ENCODE data around the gene RAMP2.
A peak's percentile ranks its signal among the peaks of the same experiment; 100 is the strongest.

Gene RAMP2

DNA sequence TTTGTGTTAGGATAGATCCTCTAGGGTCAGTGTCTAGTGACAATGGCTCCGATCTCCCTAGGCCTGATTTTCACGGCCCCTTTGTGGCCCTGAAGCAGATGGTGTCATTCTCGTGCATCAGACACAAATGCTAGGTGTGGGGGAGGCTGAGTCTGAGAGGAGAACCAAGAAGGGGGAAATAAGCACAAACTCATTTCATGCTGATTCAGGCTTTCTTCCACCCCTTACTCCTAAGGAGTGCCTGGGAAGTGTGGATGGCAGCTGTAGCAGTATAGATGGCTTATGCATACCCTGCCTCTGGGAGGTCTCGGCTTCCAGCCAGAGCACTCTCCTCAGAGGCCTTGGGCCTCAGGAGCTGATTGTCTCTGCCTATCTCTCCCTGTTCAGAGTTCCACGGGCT lies 17.5 kb downstream of the RAMP2 start:
- H3K4me1 ChIP-seq (ENCODE audit: control extremely low read depth in 1 of 4, control insufficient read depth in 4 of 4, insufficient read depth in 4 of 4, low read length in 3 of 4), result peaks cover 0 to 26% (median 20%) of the 10 kb centered on the region in 4 experiments
- no peak overlapping the region for H3K4me3 ChIP-seq (ENCODE audit: control insufficient read depth in 1 of 7, extremely low read depth in 1 of 7, insufficient read depth in 4 of 7, low read depth in 2 of 7, low read length in 6 of 7)
- POLR2A ChIA-PET, result no interaction called here
- no peaks in the 10 kb centered on the region for H3K9me3 ChIP-seq (ENCODE audit: control extremely low read depth in 1 of 5, control insufficient read depth in 4 of 5, insufficient read depth in 2 of 5, low read depth in 1 of 5, low read length in 4 of 5)
- 97% methylated on average over 3 of the region's 5 CpGs for WGBS (ENCODE audit: insufficient coverage)
- no peak overlapping the region for H3K27ac ChIP-seq (ENCODE audit: insufficient read depth in 1 of 2, low read depth in 1 of 2, low read length in 2 of 2, poor library complexity in 1 of 2, severe bottlenecking in 2 of 2)
- CTCF ChIA-PET, result interaction anchor here (0.8 to 1.4 kb wide), 2 partner anchors 15 to 57 kb away, joined by 3 read pairs; no protein-coding TSS in a partner anchor
- H3K27me3 ChIP-seq (replicated peaks in 2 of 5; ENCODE audit: control insufficient read depth in 4 of 5, insufficient read depth in 5 of 5, low read length in 4 of 5), result peaks cover 0 to 43% (median 18%) of the 10 kb centered on the region in 5 experiments
- peaks cover 2 to 37% (median 25%) of the 10 kb centered on the region in 4 experiments for H3K36me3 ChIP-seq (ENCODE audit: control insufficient read depth in 4 of 4, insufficient read depth in 4 of 4, low read length in 3 of 4)
- DNase-seq, result no peak

DNA sequence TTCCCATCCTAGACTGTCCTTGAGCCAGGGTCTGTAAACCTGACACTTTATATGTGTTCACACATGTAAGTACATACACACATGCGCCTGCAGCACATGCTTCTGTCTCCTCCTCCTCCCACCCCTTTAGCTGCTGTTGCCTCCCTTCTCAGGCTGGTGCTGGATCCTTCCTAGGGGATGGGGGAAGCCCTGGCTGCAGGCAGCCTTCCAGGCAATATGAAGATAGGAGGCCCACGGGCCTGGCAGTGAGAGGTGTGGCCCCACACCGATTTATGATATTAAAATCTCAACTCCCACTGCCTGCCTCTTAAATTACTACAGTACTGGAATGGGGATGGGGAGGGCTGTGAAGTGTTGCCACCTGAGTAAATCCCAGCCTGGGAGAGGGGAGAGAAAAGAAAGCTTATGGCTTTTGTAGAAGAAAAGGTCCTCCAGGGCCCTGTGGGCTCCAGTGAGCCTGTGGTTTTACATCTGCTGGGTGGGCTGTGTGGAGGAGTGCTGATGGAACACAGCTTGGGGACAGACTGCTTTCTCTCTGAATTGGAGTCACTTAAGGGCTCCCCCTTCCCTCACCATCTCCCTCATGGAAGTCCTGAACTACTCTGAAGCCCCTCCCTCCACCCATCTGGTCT lies 18.4 kb downstream of the RAMP2 start:
- CTCF ChIA-PET, result no interaction called here

DNA sequence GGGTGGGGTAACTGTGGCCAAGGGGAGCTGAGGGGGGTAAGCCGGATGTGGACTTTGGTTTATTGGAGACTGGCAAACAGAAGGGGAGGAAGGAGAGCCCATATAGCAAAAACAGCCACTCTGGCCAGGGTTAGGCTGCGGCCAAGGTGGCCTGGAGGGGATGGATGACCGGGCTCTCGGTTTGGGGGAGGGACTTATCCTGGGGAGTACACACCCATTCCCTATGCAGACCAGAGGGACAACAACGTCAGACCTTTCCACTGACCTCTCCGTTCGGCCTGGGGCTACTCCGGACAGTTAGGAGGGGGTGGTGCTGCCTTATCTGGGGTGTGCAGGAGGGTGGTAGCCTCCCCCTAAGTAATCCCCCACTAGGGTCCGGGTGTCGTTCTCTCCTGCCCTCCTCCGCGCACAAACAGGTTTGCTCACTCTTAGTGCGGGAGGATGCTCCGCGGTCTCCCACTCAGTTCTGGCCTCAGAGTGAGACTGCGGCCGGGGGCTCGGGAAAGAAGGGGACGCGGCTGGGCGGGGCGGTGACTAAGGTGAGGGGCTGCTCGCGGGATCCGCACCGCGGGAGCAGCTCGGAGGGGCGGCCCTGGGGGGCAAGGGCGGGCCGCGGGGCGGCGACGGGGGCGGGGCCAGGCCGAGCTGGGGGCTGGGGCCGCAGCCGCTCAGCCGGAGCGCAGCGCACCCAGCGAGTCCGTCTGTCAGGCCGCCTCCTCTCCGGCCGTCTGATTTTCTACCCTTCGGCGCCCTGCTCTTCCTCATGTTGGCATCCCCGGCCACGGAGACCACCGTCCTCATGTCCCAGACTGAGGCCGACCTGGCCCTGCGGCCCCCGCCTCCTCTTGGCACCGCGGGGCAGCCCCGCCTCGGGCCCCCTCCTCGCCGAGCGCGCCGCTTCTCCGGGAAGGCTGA lies 19.2 kb downstream of the RAMP2 start, which contains the start of gene WNK4:
TSS of gene WNK4 (plus strand) at position 675 of the 915 bp plus-strand sequence. CDS start at position 764, 89 bp downstream.
- Histone ChIP-seq H3K4me1 (ENCODE audit: control extremely low read depth in 1 of 4, control insufficient read depth in 4 of 4, insufficient read depth in 4 of 4, low read length in 3 of 4) (peaks cover 0 to 36% (median 23%) of the 10 kb centered on the region in 4 experiments), H3K36me3 (ENCODE audit: control insufficient read depth in 4 of 4, insufficient read depth in 4 of 4, low read length in 3 of 4) (peaks cover 2 to 37% (median 24%) of the 10 kb centered on the region in 4 experiments), H3K27me3 (replicated peaks in 2 of 5; ENCODE audit: control insufficient read depth in 4 of 5, insufficient read depth in 5 of 5, low read length in 4 of 5) (peaks cover 0 to 60% (median 28%) of the 10 kb centered on the region in 5 experiments), H3K27ac (ENCODE audit: insufficient read depth in 1 of 2, low read depth in 1 of 2, low read length in 2 of 2, poor library complexity in 1 of 2, severe bottlenecking in 2 of 2) (peak within 1 kb of the TSS in 1 of 2 experiments; percentile 54), H3K9me3 (ENCODE audit: control extremely low read depth in 1 of 5, control insufficient read depth in 4 of 5, insufficient read depth in 2 of 5, low read depth in 1 of 5, low read length in 4 of 5) (no peaks in the 10 kb centered on the region), H3K4me3 (ENCODE audit: control insufficient read depth in 1 of 7, extremely low read depth in 1 of 7, insufficient read depth in 4 of 7, low read depth in 2 of 7, low read length in 6 of 7) (peak within 1 kb of the TSS in 4 of 7 experiments; percentile 19 to 63 (median 58))
- POLR2A ChIA-PET, result interaction anchor here (1.1 kb wide), 1 partner anchor 17 kb away, joined by 3 read pairs; no protein-coding TSS in a partner anchor
- 15% methylated on average over 47 of the region's 65 CpGs for WGBS (ENCODE audit: insufficient coverage)
- CTCF ChIA-PET, result interaction anchor here (1.0 kb wide), 1 partner anchor 12 kb away, joined by 3 read pairs; no protein-coding TSS in a partner anchor
- DNase-seq, result no peak

More for the DNA sequence above, 18.4 kb downstream of the RAMP2 start:
- 100% methylated on average over 1 of the region's 3 CpGs for WGBS (ENCODE audit: insufficient coverage)
- POLR2A ChIA-PET, result interaction anchor here (1.1 kb wide), 1 partner anchor 16 kb away, joined by 3 read pairs; no protein-coding TSS in a partner anchor
- Histone ChIP-seq H3K27me3 (replicated peaks in 2 of 5; ENCODE audit: control insufficient read depth in 4 of 5, insufficient read depth in 5 of 5, low read length in 4 of 5) (peaks cover 0 to 52% (median 25%) of the 10 kb centered on the region in 5 experiments), H3K4me3 (ENCODE audit: control insufficient read depth in 1 of 7, extremely low read depth in 1 of 7, insufficient read depth in 4 of 7, low read depth in 2 of 7, low read length in 6 of 7) (no peak overlapping the region), H3K9me3 (ENCODE audit: control extremely low read depth in 1 of 5, control insufficient read depth in 4 of 5, insufficient read depth in 2 of 5, low read depth in 1 of 5, low read length in 4 of 5) (no peaks in the 10 kb centered on the region), H3K4me1 (ENCODE audit: control extremely low read depth in 1 of 4, control insufficient read depth in 4 of 4, insufficient read depth in 4 of 4, low read length in 3 of 4) (peaks cover 0 to 28% (median 19%) of the 10 kb centered on the region in 4 experiments), H3K36me3 (ENCODE audit: control insufficient read depth in 4 of 4, insufficient read depth in 4 of 4, low read length in 3 of 4) (peaks cover 2 to 37% (median 25%) of the 10 kb centered on the region in 4 experiments), H3K27ac (ENCODE audit: insufficient read depth in 1 of 2, low read depth in 1 of 2, low read length in 2 of 2, poor library complexity in 1 of 2, severe bottlenecking in 2 of 2) (peak overlapping the region in 1 of 2 experiments; percentile 34)
- DNase-seq, result no peak

DNA sequence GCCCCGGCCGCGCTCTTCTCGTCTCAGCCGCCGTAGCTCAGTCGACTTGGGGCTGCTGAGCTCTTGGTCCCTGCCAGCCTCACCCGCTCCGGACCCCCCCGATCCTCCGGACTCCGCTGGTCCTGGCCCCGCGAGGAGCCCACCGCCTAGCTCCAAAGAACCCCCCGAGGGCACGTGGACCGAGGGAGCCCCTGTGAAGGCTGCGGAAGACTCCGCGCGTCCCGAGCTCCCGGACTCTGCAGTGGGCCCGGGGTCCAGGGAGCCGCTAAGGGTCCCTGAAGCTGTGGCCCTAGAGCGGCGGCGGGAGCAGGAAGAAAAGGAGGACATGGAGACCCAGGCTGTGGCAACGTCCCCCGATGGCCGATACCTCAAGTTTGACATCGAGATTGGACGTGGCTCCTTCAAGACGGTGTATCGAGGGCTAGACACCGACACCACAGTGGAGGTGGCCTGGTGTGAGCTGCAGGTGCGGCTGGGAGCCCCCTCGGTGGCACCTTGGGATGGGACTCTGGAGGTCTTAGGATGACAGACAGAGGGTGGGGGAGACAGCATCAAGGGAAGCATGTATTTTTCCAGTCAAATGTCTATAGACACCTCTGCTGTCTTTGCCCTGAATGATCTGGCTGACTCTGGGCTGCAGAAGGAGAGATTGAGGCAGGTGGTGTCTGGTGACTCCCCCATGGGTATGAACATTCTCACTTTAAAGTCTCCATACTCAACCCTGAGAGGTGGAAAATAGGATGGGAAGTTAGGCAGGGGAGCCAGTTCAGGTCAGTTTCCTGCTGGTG lies 20.0 kb downstream of the RAMP2 start:
- H3K4me1 ChIP-seq (ENCODE audit: control extremely low read depth in 1 of 4, control insufficient read depth in 4 of 4, insufficient read depth in 4 of 4, low read length in 3 of 4), result peaks cover 0 to 37% (median 25%) of the 10 kb centered on the region in 4 experiments
- no peak for DNase-seq
- CTCF ChIA-PET, result interaction anchor here (1.0 kb wide), 1 partner anchor 11 kb away, joined by 3 read pairs; no protein-coding TSS in a partner anchor
- no peaks in the 10 kb centered on the region for H3K9me3 ChIP-seq (ENCODE audit: control extremely low read depth in 1 of 5, control insufficient read depth in 4 of 5, insufficient read depth in 2 of 5, low read depth in 1 of 5, low read length in 4 of 5)
- WGBS (ENCODE audit: insufficient coverage), result 7% methylated on average over 36 of the region's 39 CpGs
- peak overlapping the region in 1 of 2 experiments; percentile 54 for H3K27ac ChIP-seq (ENCODE audit: insufficient read depth in 1 of 2, low read depth in 1 of 2, low read length in 2 of 2, poor library complexity in 1 of 2, severe bottlenecking in 2 of 2)
- peak overlapping the region in 3 of 7 experiments; percentile 54 to 63 (median 63) for H3K4me3 ChIP-seq (ENCODE audit: control insufficient read depth in 1 of 7, extremely low read depth in 1 of 7, insufficient read depth in 4 of 7, low read depth in 2 of 7, low read length in 6 of 7)
- H3K36me3 ChIP-seq (ENCODE audit: control insufficient read depth in 4 of 4, insufficient read depth in 4 of 4, low read length in 3 of 4), result peaks cover 2 to 29% (median 20%) of the 10 kb centered on the region in 4 experiments
- POLR2A ChIA-PET, result interaction anchor here (1.1 kb wide), 1 partner anchor 18 kb away, joined by 3 read pairs; no protein-coding TSS in a partner anchor
- H3K27me3 ChIP-seq (replicated peaks in 2 of 5; ENCODE audit: control insufficient read depth in 4 of 5, insufficient read depth in 5 of 5, low read length in 4 of 5), result peaks cover 6 to 68% (median 37%) of the 10 kb centered on the region in 5 experiments

DNA sequence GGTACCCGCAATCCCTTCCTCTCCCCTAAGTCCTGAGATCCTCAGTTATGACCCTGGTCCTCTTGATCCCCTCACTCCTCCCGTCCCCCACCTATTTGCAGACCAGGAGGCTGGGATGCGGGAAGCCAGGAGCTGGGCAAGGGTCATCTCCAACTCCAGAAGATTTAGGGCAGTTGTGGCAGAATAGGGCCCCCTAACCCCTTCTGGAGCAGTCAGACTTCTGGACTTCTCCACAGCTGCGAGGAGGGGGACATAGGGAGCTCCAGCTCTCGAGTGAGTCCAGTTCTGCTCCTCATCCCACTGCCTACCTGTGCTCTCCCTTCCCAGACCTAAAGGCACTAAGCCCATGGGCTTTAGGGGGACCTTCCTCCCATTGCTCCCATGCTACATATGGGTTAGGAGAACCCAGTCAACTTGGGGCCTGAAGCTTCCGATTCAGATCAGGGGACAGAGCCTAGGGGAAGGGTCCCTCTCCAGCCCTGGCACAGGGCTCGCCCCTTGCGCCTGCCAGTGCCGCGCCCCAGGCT lies 20.7 kb downstream of the RAMP2 start:
- WGBS (ENCODE audit: insufficient coverage), result 41% methylated on average over 5 of the region's 10 CpGs
- CTCF ChIA-PET, result interaction anchor here (1.3 kb wide), 2 partner anchors 18 to 48 kb away, joined by 3 to 6 read pairs; no protein-coding TSS in a partner anchor
- peaks cover 6 to 75% (median 38%) of the 10 kb centered on the region in 5 experiments for H3K27me3 ChIP-seq (replicated peaks in 2 of 5; ENCODE audit: control insufficient read depth in 4 of 5, insufficient read depth in 5 of 5, low read length in 4 of 5)
- peaks cover 0 to 37% (median 25%) of the 10 kb centered on the region in 4 experiments for H3K4me1 ChIP-seq (ENCODE audit: control extremely low read depth in 1 of 4, control insufficient read depth in 4 of 4, insufficient read depth in 4 of 4, low read length in 3 of 4)
- H3K36me3 ChIP-seq (ENCODE audit: control insufficient read depth in 4 of 4, insufficient read depth in 4 of 4, low read length in 3 of 4), result peaks cover 2 to 24% (median 16%) of the 10 kb centered on the region in 4 experiments
- H3K4me3 ChIP-seq (ENCODE audit: control insufficient read depth in 1 of 7, extremely low read depth in 1 of 7, insufficient read depth in 4 of 7, low read depth in 2 of 7, low read length in 6 of 7), result no peak overlapping the region
- POLR2A ChIA-PET, result no interaction called here
- no peak for DNase-seq
- peak overlapping the region in 1 of 2 experiments; percentile 54 for H3K27ac ChIP-seq (ENCODE audit: insufficient read depth in 1 of 2, low read depth in 1 of 2, low read length in 2 of 2, poor library complexity in 1 of 2, severe bottlenecking in 2 of 2)
- H3K9me3 ChIP-seq (ENCODE audit: control extremely low read depth in 1 of 5, control insufficient read depth in 4 of 5, insufficient read depth in 2 of 5, low read depth in 1 of 5, low read length in 4 of 5), result no peaks in the 10 kb centered on the region

Measured in common myeloid progenitor, CD34-positive (primary cell).